H9 (cell line): ENCODE measurements around the gene DIPK1C. TPM values are rescaled to one million over a fixed set of nuclear protein-coding genes. Genes with fewer than 3 reads are reported as not detected.

ENCODE experiments used
- DNase-seq: peaks from one replicate; pipeline ENCODE4 v3.0.0-alpha.2; 2017
- H2AFZ ChIP-seq: one replicate; pipeline ENCODE4 v1.6.1; 2013; ENCODE audit warnings: mild to moderate bottlenecking, low read length, control low read depth, moderate library complexity
- H2AK5ac ChIP-seq: 2 replicates; pipeline ENCODE4 v1.6.1; 2013; ENCODE audit warnings: low read length, control low read depth, mixed read lengths; ENCODE audit not compliant: insufficient read length
- H2BK120ac ChIP-seq: one replicate; pipeline ENCODE4 v1.6.1; 2013; ENCODE audit warnings: low read depth, mild to moderate bottlenecking, low read length, control low read depth, inconsistent platforms; ENCODE audit not compliant: poor library complexity, severe bottlenecking
- H2BK12ac ChIP-seq: 2 replicates; pipeline ENCODE4 v1.6.1; 2013; ENCODE audit warnings: low read length, control low read depth, mixed read lengths, low read depth; ENCODE audit not compliant: insufficient read length
- H2BK15ac ChIP-seq: 2 replicates; pipeline ENCODE4 v1.6.1; 2013; ENCODE audit warnings: low read depth, low read length, control low read depth
- H2BK20ac ChIP-seq: one replicate; pipeline ENCODE4 v1.6.1; 2013; ENCODE audit warnings: low read depth, mild to moderate bottlenecking, low read length, control low read depth, inconsistent platforms; ENCODE audit not compliant: poor library complexity, severe bottlenecking
- H2BK5ac ChIP-seq: 2 replicates; pipeline ENCODE4 v1.6.1; 2013; ENCODE audit warnings: low read length, control low read depth, mixed read lengths; ENCODE audit not compliant: insufficient read length
- H3K14ac ChIP-seq: 2 replicates; pipeline ENCODE4 v1.6.1; 2013; ENCODE audit warnings: low read length, control low read depth; ENCODE audit not compliant: insufficient read depth
- H3K18ac ChIP-seq: 2 replicates; pipeline ENCODE4 v1.6.1; 2013; ENCODE audit warnings: low read depth, mild to moderate bottlenecking, mixed read lengths, low read length, control low read depth; ENCODE audit not compliant: insufficient read length
- H3K23ac ChIP-seq: 2 replicates; pipeline ENCODE4 v1.6.1; 2013; ENCODE audit warnings: low read length, control low read depth, mixed read lengths, low read depth; ENCODE audit not compliant: insufficient read length
- H3K23me2 ChIP-seq: 2 replicates; pipeline ENCODE4 v1.6.1; 2013; ENCODE audit warnings: low read depth, mild to moderate bottlenecking, mixed read lengths, low read length, control low read depth; ENCODE audit not compliant: insufficient read length, poor library complexity, severe bottlenecking
- H3K27ac ChIP-seq: 2 replicates; pipeline ENCODE4 v1.5.1; 2013; ENCODE audit warnings: low read length, control low read depth, mixed read lengths, low read depth; ENCODE audit not compliant: insufficient read length
- H3K27me3 ChIP-seq: 2 replicates; pipeline ENCODE4 v1.6.1; 2013; ENCODE audit warnings: low read length, control low read depth, inconsistent platforms; ENCODE audit not compliant: insufficient read depth
- H3K4ac ChIP-seq: 2 replicates; pipeline ENCODE4 v1.6.1; 2013; ENCODE audit warnings: low read depth, mild to moderate bottlenecking, control low read depth, inconsistent platforms, low read length, moderate library complexity
- H3K4me1 ChIP-seq: 2 replicates; pipeline ENCODE4 v1.6.1; 2013; ENCODE audit warnings: low read length, control low read depth, inconsistent platforms; ENCODE audit not compliant: insufficient read depth
- H3K4me2 ChIP-seq: 2 replicates; pipeline ENCODE4 v1.6.1; 2013; ENCODE audit warnings: low read length, control low read depth, mixed read lengths; ENCODE audit not compliant: insufficient read length, insufficient read depth
- H3K56ac ChIP-seq: 2 replicates; pipeline ENCODE4 v1.6.1; 2013; ENCODE audit warnings: low read depth, mild to moderate bottlenecking, mixed read lengths, low read length, control low read depth; ENCODE audit not compliant: insufficient read length
- H3K79me1 ChIP-seq: 2 replicates; pipeline ENCODE4 v1.6.1; 2013; ENCODE audit warnings: low read depth, mild to moderate bottlenecking, moderate library complexity, low read length, control low read depth, inconsistent platforms; ENCODE audit not compliant: insufficient read depth, poor library complexity, severe bottlenecking
- H3K79me2 ChIP-seq: 2 replicates; pipeline ENCODE4 v1.6.1; 2013; ENCODE audit warnings: low read length, control low read depth, inconsistent platforms; ENCODE audit not compliant: insufficient read depth
- H3K9ac ChIP-seq: 2 replicates; pipeline ENCODE4 v1.6.1; 2013; ENCODE audit warnings: low read length, control low read depth, mixed read lengths; ENCODE audit not compliant: insufficient read length; ENCODE audit errors: extremely low read depth
- H3K9me3 ChIP-seq: one replicate; pipeline ENCODE4 v1.6.1; 2013; ENCODE audit warnings: low read depth, low read length, inconsistent platforms; ENCODE audit not compliant: control insufficient read depth
- H3T11ph ChIP-seq: one replicate; pipeline ENCODE4 v1.6.1; 2013; ENCODE audit warnings: mild to moderate bottlenecking, low read length, control low read depth, inconsistent platforms
- H4K20me1 ChIP-seq: one replicate; pipeline ENCODE4 v1.6.1; 2013; ENCODE audit not compliant: control insufficient read depth, insufficient read length, insufficient read depth
- H4K5ac ChIP-seq: 2 replicates; pipeline ENCODE4 v1.6.1; 2013; ENCODE audit warnings: low read depth, mild to moderate bottlenecking, mixed read lengths, low read length, control low read depth; ENCODE audit not compliant: insufficient read length
- H4K8ac ChIP-seq: replicated peaks from 2 replicates; pipeline ENCODE4 v1.6.1; 2013; ENCODE audit warnings: low read length, control low read depth, mixed read lengths, low read depth; ENCODE audit not compliant: insufficient read length
- H4K91ac ChIP-seq: 2 replicates; pipeline ENCODE4 v1.6.1; 2013; ENCODE audit warnings: low read depth, mild to moderate bottlenecking, moderate library complexity, mixed read lengths, low read length, control low read depth; ENCODE audit not compliant: insufficient read length
- H3K27ac Mint-ChIP-seq, 3 experiments: 2 replicates in 2 of 3; 3 replicates in 1 of 3; pipeline ENCODE4 v1.8.0; 2020 to 2021; ENCODE audit warnings: mixed read lengths in 3 of 3, mild to moderate bottlenecking in 1 of 3, moderate library complexity in 1 of 3
- H3K27me3 Mint-ChIP-seq: 2 replicates; pipeline ENCODE4 v1.8.0; 2021; ENCODE audit warnings: low read depth, mild to moderate bottlenecking, moderate library complexity, mixed read lengths
- H3K36me3 Mint-ChIP-seq, 3 experiments: 2 replicates in 2 of 3; 3 replicates in 1 of 3; pipeline ENCODE4 v1.8.0; 2020 to 2021; ENCODE audit warnings: low read depth in 3 of 3, mixed read lengths in 3 of 3; ENCODE audit not compliant: insufficient read depth in 1 of 3
- H3K4me1 Mint-ChIP-seq, 2 experiments: 2 replicates each; pipeline ENCODE4 v1.8.0; 2020; ENCODE audit warnings: mixed read lengths in 2 of 2
- H3K4me3 Mint-ChIP-seq, 2 experiments: 2 replicates in 1 of 2; 3 replicates in 1 of 2; pipeline ENCODE4 v1.8.0; 2020 to 2021; ENCODE audit warnings: mild to moderate bottlenecking in 2 of 2, mixed read lengths in 2 of 2, moderate library complexity in 1 of 2
- H3K9me3 Mint-ChIP-seq, 2 experiments: 2 replicates in 1 of 2; 3 replicates in 1 of 2; pipeline ENCODE4 v1.8.0; 2020; ENCODE audit warnings: mild to moderate bottlenecking in 2 of 2, mixed read lengths in 2 of 2, moderate library complexity in 1 of 2
- WGBS: extraction: QIAGEN DNeasy Blood & Tissue Kit; methylation state at CpG from one replicate; pipeline ENCODE4 v1.1.7; 2013; ENCODE audit warnings: missing lambda C conversion rate, low lambda C conversion rate, mixed read lengths; ENCODE audit not compliant: insufficient read length; ENCODE audit errors: extremely low coverage; 5-methylcytosine and 5-hydroxymethylcytosine counted together
- total RNA-seq: library from RNA; stranded (reverse); gene quantifications from 2 replicates; pipeline ENCODE4 v1.2.1, GENCODE V29; 2021
- TF ChIP-seq, protein P1 (sequence below): fragments of 200-600 bp; sonication (generic); conservative IDR thresholded peaks from 3 replicates; pipeline ENCODE4 v1.8.0; 2021; ENCODE audit warnings: antibody characterized with exemption, mild to moderate bottlenecking

The DIPK1C gene
- total RNA-seq, 1 experiment from 2014 or later, result not detected

DNA sequence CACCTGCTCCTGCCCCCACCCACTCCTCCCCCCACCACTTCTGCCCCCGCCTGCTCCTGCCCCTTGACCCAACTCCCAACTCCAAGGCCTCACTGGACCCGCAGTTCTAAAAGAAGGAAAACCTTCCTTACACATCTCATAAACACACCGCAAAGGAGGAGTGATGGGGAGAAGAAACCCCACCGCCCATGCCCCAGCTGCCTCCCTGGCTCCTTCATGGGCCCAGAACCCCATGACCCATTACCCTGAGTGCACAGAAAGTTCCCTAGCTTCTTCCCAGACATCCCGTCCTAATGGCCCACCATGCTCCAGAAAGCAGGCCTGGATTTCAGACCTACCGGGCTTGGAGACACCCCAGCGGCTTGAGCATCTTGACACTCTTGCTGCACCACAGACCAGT lies 21.2 kb upstream of the DIPK1C start:
- Mint-ChIP-seq H3K36me3 (no peaks in the 10 kb centered on the region), H3K27ac (peak overlapping the region in 1 of 3 experiments; percentile 67; a peak in 1 of 7 replicates), H3K4me3 (no peak overlapping the region), H3K27me3 (peaks cover 4% of the 10 kb centered on the region; the same call in 1 of the 2 replicates), H3K9me3 (no peaks in the 10 kb centered on the region; a peak in 1 of 5 replicates), H3K4me1 (peaks cover 3 to 4% of the 10 kb centered on the region in 2 experiments; a peak in 3 of 4 replicates)
- H3K4me2 ChIP-seq, result no peak overlapping the region
- no peaks in the 10 kb centered on the region for H3K27me3 ChIP-seq
- no peaks in the 10 kb centered on the region for H3K79me2 ChIP-seq
- no peak overlapping the region for H4K91ac ChIP-seq
- WGBS, result no CpG with 5 or more reads among the region's 7 CpGs
- no peak overlapping the region for H3K14ac ChIP-seq
- H3K18ac ChIP-seq, result no peak overlapping the region
- TF ChIP-seq, protein P1, sequence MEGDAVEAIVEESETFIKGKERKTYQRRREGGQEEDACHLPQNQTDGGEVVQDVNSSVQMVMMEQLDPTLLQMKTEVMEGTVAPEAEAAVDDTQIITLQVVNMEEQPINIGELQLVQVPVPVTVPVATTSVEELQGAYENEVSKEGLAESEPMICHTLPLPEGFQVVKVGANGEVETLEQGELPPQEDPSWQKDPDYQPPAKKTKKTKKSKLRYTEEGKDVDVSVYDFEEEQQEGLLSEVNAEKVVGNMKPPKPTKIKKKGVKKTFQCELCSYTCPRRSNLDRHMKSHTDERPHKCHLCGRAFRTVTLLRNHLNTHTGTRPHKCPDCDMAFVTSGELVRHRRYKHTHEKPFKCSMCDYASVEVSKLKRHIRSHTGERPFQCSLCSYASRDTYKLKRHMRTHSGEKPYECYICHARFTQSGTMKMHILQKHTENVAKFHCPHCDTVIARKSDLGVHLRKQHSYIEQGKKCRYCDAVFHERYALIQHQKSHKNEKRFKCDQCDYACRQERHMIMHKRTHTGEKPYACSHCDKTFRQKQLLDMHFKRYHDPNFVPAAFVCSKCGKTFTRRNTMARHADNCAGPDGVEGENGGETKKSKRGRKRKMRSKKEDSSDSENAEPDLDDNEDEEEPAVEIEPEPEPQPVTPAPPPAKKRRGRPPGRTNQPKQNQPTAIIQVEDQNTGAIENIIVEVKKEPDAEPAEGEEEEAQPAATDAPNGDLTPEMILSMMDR, result no peak
- no peak overlapping the region for H3T11ph ChIP-seq
- no peak overlapping the region for H2AK5ac ChIP-seq
- H3K79me1 ChIP-seq, result no peaks in the 10 kb centered on the region
- H2BK5ac ChIP-seq, result no peak overlapping the region
- H3K4me1 ChIP-seq, result no peaks in the 10 kb centered on the region
- no peak for DNase-seq
- H3K27ac ChIP-seq, result no peak overlapping the region
- H2BK15ac ChIP-seq, result no peak overlapping the region
- H3K4ac ChIP-seq, result no peak overlapping the region
- H2BK20ac ChIP-seq, result no peak overlapping the region
- no peaks in the 10 kb centered on the region for H4K20me1 ChIP-seq
- H2BK120ac ChIP-seq, result no peak overlapping the region
- no peak overlapping the region for H4K8ac ChIP-seq
- no peak overlapping the region for H3K23ac ChIP-seq
- no peak overlapping the region for H2AFZ ChIP-seq
- H3K23me2 ChIP-seq, result no peaks in the 10 kb centered on the region
- H3K9me3 ChIP-seq, result no peaks in the 10 kb centered on the region
- H4K5ac ChIP-seq, result no peak overlapping the region
- no peak overlapping the region for H2BK12ac ChIP-seq
- no peak overlapping the region for H3K56ac ChIP-seq
- no peak overlapping the region for H3K9ac ChIP-seq
